ENCODE data around the gene KCNQ5.
"Not testable (repeated sequence)": the region's sequence is repeated elsewhere in the genome, so short reads cannot be mapped to it uniquely, and the experiment has no call there.

GRCh38 chr6:72580950-72581349 is 40.9 kb upstream of the KCNQ5 start:
- not testable (repeated sequence) for TF ChIP-seq ZNF281 (CRISPR knock-in tag; IDR thresholded peaks at IDR 0.05); CTCF (IDR thresholded peaks at IDR 0.05); ZNF425 (CRISPR knock-in tag; conservative IDR thresholded peaks at IDR 0.05); JUN (CRISPR knock-in tag; IDR thresholded peaks at IDR 0.05); USF2 (CRISPR knock-in tag; IDR thresholded peaks at IDR 0.05); MAX (CRISPR knock-in tag; IDR thresholded peaks at IDR 0.05)
- TF ChIP-seq, protein P1, sequence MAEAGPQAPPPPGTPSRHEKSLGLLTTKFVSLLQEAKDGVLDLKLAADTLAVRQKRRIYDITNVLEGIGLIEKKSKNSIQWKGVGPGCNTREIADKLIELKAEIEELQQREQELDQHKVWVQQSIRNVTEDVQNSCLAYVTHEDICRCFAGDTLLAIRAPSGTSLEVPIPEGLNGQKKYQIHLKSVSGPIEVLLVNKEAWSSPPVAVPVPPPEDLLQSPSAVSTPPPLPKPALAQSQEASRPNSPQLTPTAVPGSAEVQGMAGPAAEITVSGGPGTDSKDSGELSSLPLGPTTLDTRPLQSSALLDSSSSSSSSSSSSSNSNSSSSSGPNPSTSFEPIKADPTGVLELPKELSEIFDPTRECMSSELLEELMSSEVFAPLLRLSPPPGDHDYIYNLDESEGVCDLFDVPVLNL (CRISPR knock-in tag; IDR thresholded peaks at IDR 0.05; ENCODE audit: borderline replicate concordance, low read depth), result not testable (repeated sequence)

All from WTC11 (cell line).